Lower leg skin (tissue), 4 donors: ENCODE measurements around the gene DTNB. TPM values are rescaled to one million over a fixed set of nuclear protein-coding genes. Genes with fewer than 3 reads are reported as not detected.

ENCODE experiments used
- DNase-seq, 2 donors: peaks; one replicate each; pipeline ENCODE4 v3.0.0-alpha.2; 2019; ENCODE audit warnings: low spot score in 2 of 2
- H3K4me3 ChIP-seq: fragments of 200-600 bp; sonication (generic); 2 replicates; pipeline ENCODE4 v1.5.1; 2017; ENCODE audit warnings: mild to moderate bottlenecking, low read depth; ENCODE audit not compliant: poor library complexity, severe bottlenecking
- POLR2A ChIP-seq, 2 donors: fragments of 450-650 bp; IDR thresholded peaks; one replicate each; pipeline ENCODE4 v1.6.1; 2016 to 2017; ENCODE audit warnings: antibody characterized with exemption in 2 of 2, mild to moderate bottlenecking in 1 of 2, moderate library complexity in 1 of 2
- WGBS, 2 donors: methylation state at CpG; one replicate each; pipeline ENCODE4 v1.1.5; 2018; 5-methylcytosine and 5-hydroxymethylcytosine counted together
- intact Hi-C: fragments of 100-400 bp; cut with DNase I; formaldehyde crosslinking; loops from one replicate; pipeline ENCODE4 v1.15.0; 2023; ENCODE audit warnings: low total_unique reads
- total RNA-seq, 4 donors: library from RNA; depleted of rRNA; stranded (reverse); fragments of >200 nt; gene quantifications; one replicate each; pipeline ENCODE4 v1.1.0, GENCODE V29; 2016
- TF ChIP-seq, protein P1 (sequence below), 3 donors: fragments of 450-650 bp; IDR thresholded peaks; one replicate each; pipeline ENCODE4 v1.5.1; 2016; ENCODE audit warnings: antibody characterized with exemption in 3 of 3, mild to moderate bottlenecking in 3 of 3, moderate library complexity in 2 of 3

The DTNB gene
- total RNA-seq, 4 donors from 2014 or later: 8.8 to 15.2 (median 12.7) TPM

DNA sequence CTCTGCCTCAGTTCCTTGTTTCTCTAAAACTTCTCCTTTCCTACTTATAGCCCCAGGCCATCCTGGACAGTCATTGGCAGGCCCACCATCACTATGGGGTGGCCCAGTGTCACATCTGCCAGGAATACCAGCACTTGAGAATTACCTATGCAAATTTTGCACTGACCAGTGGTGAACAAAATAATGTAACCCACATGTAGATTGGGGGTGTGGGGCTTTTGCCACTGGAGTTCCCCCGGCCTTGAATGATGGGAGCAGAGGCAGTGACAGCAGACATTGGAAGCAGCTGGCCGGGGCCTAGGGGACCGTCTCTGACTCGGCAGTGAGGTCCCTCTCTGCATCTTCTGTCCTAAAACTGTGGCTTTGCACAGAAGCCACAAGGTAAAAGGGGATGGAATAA lies 306.7 kb downstream of the DTNB start:
- H3K4me3 ChIP-seq: no peak overlapping the region
- no peak for DNase-seq
- 91 to 95% methylated on average over 4 of the region's 4 CpGs for WGBS, 2 donors
- intact Hi-C loops: loop anchor here (1.0 kb wide), 1 partner anchor 41 kb away; no protein-coding TSS in a partner anchor
- TF ChIP-seq, protein P1, sequence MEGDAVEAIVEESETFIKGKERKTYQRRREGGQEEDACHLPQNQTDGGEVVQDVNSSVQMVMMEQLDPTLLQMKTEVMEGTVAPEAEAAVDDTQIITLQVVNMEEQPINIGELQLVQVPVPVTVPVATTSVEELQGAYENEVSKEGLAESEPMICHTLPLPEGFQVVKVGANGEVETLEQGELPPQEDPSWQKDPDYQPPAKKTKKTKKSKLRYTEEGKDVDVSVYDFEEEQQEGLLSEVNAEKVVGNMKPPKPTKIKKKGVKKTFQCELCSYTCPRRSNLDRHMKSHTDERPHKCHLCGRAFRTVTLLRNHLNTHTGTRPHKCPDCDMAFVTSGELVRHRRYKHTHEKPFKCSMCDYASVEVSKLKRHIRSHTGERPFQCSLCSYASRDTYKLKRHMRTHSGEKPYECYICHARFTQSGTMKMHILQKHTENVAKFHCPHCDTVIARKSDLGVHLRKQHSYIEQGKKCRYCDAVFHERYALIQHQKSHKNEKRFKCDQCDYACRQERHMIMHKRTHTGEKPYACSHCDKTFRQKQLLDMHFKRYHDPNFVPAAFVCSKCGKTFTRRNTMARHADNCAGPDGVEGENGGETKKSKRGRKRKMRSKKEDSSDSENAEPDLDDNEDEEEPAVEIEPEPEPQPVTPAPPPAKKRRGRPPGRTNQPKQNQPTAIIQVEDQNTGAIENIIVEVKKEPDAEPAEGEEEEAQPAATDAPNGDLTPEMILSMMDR (IDR thresholded peaks at IDR 0.05): no peak
- no peak for TF ChIP-seq POLR2A (IDR thresholded peaks at IDR 0.05)

DNA sequence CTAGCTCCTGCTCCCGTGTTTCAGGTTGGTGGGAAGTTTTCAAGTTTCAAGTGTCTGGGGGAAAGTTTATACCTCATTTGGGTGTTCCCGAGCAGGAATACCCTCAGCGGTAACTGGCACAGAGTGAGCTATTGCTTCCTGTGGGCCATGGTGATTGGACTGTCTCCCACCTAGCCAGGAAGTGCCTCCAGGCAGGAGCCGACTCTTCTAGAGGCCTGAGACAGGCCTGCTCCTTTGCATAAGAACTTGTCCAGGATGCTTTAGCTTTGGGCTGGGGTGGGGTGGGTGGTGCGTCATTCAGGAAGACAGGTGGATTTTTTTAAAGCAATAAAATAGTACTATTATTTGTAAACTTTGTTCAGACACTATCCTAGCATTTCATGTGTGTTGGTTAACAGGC lies 308.1 kb downstream of the DTNB start:
- intact Hi-C loops: no loop called here
- H3K4me3 ChIP-seq: no peak overlapping the region
- WGBS, 2 donors: 29 to 34% methylated on average over 5 of the region's 5 CpGs
- TF ChIP-seq POLR2A (IDR thresholded peaks at IDR 0.05): no peak
- TF ChIP-seq, protein P1 (IDR thresholded peaks at IDR 0.05): no peak
- no peak for DNase-seq

DNA sequence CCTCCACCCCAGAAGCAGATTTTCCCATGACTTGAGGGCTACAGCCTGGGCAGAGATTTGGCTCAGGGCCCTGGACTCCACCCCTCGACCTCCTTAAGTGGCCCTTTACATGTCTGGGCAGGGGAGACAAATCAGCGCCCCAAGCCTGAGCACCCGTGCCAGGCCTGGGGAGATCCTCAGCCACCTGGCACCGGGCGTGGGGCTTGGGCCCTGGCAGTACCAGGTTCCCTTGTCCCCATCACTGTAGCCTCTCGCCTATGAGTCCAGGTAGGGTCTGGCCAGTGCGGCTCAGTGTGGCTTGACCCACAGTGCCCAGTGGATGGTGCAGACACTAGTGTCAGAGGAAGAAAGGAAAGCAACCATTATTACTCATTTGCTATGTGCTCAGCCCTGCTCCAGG lies 309.6 kb downstream of the DTNB start:
- no peak for DNase-seq
- TF ChIP-seq, protein P1 (IDR thresholded peaks at IDR 0.05): no peak
- no peak for TF ChIP-seq POLR2A (IDR thresholded peaks at IDR 0.05)
- H3K4me3 ChIP-seq: no peak overlapping the region
- intact Hi-C loops: no loop called here
- WGBS, 2 donors: 43 to 76% methylated on average over 6 to 7 of the region's 7 CpGs

DNA sequence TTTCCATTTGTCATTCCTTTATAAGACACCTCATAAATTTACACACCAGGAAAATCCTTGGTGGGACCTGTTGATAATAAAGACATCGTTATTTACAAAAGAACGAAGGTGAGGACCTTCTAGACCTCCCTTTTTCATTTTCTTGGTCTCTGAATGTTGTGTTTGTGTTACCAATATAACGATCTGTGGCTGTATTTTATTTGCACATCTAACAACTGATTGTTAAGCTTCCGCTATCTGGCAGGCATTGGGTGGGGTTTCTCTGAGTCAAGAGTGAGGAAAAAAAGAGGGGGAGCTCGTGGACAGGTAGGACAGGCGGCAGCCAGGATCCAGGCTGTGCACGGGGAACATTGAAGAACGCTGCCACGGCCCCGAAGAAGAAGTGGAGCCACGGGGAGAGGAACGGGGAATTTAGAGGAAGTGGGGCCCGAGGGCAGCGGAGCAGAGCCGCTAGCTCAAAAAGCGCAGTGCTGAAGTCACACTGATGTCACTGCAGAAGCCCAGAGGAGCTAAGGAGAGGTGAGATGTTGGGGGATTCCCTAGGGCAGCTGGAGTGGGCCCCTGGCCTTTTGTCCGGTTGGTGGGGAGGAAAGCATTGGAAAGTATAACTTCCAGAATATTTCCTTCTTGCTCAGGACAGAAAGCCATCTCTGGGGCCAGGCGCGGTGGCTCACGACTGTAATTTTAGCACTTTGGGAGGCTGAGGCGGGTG lies 310.8 kb downstream of the DTNB start:
- DNase-seq: no peak
- no peak overlapping the region for H3K4me3 ChIP-seq
- TF ChIP-seq, protein P1 (IDR thresholded peaks at IDR 0.05): no peak
- no peak for TF ChIP-seq POLR2A (IDR thresholded peaks at IDR 0.05)
- WGBS, 2 donors: 29 to 35% methylated on average over 21 of the region's 21 CpGs
- intact Hi-C loops: no loop called here

DNA sequence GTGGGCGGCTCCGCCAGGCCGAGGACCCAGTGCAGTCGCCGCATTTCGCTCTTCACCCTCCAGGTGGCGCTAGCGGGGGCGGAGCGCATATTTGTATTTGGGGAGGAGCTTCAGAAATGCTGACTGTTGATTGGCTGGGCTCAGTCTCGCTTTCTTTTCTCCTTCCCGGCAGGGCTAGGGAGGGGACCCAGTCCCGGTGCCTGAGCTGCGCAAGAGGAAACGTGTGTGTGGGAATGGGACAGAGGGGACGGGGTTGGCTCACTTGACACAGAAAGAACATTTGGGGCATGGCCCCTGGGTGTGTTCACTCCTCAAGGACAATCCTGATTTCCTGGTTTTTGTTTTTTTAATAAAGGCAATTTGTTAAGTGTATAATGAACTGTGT lies 311.3 kb downstream of the DTNB start:
- WGBS, 2 donors: 0 to 1% methylated on average over 16 of the region's 16 CpGs
- H3K4me3 ChIP-seq: no peak overlapping the region
- DNase-seq: peak; percentile 91 to 98
- intact Hi-C loops: no loop called here
- no peak for TF ChIP-seq POLR2A (IDR thresholded peaks at IDR 0.05)
- TF ChIP-seq, protein P1 (IDR thresholded peaks at IDR 0.05): peak in 1 of 3 donors; percentile 77
